NCI-H748 treated with DMSO at 0.1 percent for 48 hours (cell line): ENCODE results near the gene SPAST.
"Not testable (repeated sequence)": the region's sequence is repeated elsewhere in the genome, so short reads cannot be mapped to it uniquely, and the experiment has no call there.

ENCODE experiments used
- DNase-seq: peaks from one replicate; lab custom pipeline; 2025; lab: John Stamatoyannopoulos, UW

The SPAST gene

GRCh38 chr2:32124660-32125059, 61.3 kb downstream of the SPAST start:
- no peak for DNase-seq

DNA sequence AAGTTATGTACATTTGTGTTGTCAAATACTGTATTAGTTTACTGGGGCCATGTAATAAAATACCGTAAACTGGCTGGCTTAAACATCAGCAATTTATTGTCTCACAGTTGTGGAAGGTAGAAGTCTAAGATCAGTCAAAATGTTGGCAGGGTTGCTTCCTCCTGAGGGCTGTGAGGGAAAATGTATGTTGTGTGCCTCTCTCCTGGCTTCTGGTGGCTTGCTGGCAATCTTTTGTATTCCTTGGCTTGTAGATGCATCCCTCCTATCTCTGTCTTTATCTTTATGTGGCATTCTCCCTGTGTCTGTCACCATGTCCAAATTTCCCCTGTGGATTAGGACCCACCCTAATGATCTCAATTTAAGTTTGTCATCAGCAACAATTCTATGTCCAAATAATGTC, 65.3 kb downstream of the SPAST start:
- DNase-seq, result no peak

- no peak for DNase-seq
Observed at GRCh38 chr2:32129086-32129485, 65.7 kb downstream of the SPAST start.

GRCh38 chr2:32135409-32135808, 72.1 kb downstream of the SPAST start:
- DNase-seq, result no peak

DNA sequence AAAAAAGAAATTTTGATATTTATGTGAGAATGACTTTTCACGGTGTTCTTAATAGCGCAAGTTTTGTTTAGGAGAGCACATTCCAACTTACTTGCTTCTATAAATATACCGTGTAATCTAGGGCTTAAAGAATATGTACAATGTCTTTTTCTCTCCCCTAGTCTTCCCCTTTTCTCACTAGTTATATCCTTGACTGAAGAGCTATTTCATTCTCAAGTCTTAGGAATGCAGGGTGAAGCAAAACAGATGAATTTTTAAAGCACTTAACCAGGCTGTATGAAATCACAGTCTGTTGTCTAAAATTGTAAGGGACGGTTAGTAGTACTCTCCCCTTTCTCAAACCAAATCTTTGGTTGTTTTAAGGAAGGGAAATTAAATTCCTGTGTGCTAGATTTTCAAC, 72.7 kb downstream of the SPAST start:
- DNase-seq, result no peak

DNA sequence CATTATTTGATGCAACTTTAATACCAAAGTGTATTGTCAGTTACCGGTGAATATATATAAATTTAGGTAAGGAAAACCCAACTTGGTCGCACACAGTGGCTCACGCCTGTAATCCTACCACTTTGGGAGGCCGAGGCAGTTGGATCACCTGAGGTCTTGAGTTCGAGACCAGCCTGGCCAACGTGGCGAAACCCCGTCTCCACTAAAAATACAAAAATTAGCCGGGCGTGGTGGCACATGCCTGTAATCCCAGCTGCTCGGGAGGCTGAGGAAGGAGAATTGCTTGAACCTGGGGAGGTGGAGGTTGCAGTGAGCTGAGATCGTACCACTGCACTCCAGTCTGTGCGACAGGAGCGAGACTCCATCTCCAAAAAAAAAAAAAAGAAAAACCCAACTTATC, 88.2 kb downstream of the SPAST start:
- DNase-seq, result not testable (repeated sequence)

GRCh38 chr2:32159678-32160077, 96.3 kb downstream of the SPAST start:
- DNase-seq, result no peak

DNA sequence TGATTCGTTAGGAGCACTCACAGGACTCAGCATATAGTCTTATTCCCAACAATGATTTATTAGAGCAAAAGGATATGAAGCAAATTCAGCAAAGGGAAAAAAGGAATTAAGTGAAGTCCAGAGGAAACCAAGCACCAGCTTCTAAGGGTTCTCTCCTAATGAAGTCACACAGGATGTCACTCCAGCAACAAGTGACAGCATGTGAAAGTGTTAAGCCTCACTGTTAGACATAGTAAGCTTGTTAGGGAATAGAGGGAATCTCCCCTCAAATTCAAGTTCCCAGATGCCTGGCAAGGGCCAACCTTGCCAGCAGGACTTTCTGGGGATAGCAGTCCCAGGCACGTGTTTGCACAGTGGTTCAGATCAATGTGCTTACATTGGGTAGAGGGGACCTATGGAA, 97.9 kb downstream of the SPAST start:
- DNase-seq, result no peak

DNA sequence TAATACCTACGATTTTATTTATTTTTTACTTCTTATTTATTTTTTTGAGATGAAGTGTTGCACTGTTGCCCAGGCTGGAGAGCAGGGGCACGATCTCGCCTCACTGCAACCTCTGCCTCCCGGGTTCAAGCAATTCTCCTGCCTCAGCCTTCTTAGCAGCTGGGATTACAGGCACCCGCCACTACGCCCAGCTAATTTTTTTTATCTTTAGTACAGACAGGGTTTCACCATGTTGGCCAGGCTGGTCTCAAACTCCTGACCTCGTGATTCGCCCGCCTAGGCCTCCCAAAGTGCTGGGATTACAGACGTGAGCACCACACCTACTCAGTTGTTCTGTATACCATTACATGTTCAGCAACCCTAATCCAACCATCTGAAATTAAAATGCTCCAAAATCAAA, 100.9 kb downstream of the SPAST start:
- not testable (repeated sequence) for DNase-seq

DNA sequence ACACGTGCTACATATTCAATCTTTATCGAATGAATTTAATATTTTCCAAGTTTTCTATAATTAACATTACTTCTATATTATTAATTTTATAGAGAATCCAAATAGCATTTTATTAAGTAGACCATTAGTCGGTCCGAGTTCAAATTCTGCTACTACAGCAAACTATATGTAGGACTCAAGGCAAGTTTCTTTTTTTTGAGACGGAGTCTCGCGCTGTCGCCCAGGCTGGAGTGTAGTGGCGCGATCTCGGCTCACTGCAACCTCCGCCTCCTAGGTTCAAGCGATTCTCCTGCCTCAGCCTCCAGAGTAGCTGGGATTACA, 101.6 kb downstream of the SPAST start:
- DNase-seq, result not testable (repeated sequence)

GRCh38 chr2:32166115-32166574, 102.8 kb downstream of the SPAST start:
- no peak for DNase-seq

DNA sequence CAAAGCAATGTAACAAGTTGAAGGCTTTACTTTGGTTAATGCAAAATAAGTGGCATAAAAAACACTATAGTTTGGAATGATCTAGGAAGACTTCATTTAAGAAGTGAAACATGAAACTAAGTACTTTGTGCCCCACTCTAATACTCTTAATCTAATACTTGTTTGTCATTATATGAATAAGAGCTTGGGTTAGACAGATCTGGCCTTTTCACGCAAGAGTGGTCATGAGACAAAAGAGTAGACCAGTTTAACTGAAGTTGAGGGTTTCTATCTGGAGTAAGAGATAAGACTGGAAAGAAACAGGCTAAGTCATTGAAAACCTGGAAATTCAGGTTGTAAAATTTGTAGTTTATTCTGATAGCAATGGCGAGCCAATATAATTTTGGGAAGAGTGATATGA, 105.2 kb downstream of the SPAST start:
- DNase-seq, result no peak

- DNase-seq, result no peak
Observed at GRCh38 chr2:32172870-32173269, 109.5 kb downstream of the SPAST start.

GRCh38 chr2:32182667-32183066, 119.3 kb downstream of the SPAST start:
- no peak for DNase-seq

DNA sequence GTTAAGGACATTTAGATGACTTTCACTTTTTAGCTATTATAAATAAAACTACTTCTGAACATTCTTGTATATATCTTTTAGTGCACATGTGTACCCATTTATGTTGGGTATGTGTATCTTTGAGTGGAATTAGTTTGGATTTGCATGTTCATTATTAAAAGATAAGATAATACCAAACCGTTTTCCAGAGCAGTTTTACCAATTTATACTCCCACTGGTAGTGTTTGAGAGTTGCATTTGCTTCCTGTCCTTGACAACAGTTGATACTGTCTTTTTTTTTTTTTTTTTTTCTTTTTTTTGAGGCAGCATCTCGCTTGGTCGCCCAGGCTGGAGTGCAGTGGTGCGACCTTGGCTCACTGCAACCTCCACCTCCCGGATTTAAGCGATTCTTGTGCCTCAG, 125.7 kb downstream of the SPAST start:
- no peak for DNase-seq

DNA sequence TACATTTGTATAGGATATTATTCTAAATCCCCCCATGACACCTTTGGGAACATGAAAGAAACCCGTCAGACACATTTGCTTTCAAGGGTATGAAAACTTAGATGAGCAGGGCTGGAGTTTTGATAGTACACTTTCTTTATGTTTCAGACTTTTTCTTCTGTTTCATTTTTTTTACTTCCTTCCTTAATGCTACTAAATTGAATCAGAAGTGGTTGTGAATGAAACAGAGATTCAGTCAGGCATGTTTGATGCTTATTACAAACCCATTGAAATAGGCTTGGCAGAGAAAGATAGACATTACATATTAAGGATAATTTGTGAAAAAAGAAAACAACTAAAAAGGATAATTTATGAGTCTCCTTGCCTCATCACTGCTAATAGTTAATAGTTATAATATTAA, 129.1 kb downstream of the SPAST start:
- DNase-seq, result no peak

DNA sequence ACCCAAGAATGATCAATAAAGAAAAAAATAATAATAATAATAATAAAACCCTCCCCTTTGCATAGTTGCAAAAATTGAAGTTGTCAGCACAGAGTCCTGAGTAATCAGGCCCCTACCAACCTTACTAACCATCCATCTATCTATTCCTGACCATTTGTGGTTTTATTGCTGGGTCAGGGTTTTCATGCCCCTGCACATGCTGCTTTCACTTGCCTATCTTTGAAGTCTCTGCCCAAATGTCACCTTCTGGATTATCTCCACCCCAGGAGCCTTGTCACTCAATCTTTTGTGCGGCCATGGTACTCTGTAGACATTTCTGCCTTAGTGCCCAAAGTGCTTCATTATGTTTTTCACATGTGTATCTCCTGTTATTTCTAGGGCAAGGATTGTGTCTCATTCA, 137.5 kb downstream of the SPAST start:
- no peak for DNase-seq

DNA sequence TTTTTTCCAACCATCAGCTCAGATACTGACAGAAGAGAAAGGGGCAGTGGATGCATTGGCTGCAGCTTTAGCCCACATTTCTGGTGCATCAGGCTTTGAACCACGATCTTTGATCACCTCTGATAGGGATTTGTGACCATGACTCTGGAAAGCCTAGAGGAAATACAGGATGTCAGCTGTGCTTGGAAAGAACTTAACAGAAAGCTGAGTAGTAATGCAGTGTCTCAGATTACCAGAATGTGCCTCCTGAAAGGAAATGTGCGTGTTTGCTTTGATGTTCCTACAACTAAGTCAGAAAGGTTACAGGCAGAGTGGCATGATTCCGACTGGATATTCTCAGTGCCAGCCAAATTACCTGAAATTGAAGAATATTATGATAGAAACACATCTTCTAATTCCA, 140.1 kb downstream of the SPAST start:
- not testable (repeated sequence) for DNase-seq
